Neural crest cell (in vitro differentiated cells): ENCODE measurements around the gene PDZRN4. TPM values are rescaled to one million over a fixed set of nuclear protein-coding genes. Genes with fewer than 3 reads are reported as not detected.
A peak's percentile ranks its signal among the peaks of the same experiment; 100 is the strongest.

Experiments
- DNase-seq: peaks from one replicate; pipeline ENCODE4 v3.0.0; 2021; ENCODE audit warnings: low read depth, mixed read lengths, low spot score
- H3K27ac Mint-ChIP-seq: one replicate; pipeline ENCODE4 v1.8.0; 2021; ENCODE audit warnings: mild to moderate bottlenecking, mixed read lengths; ENCODE audit not compliant: unreplicated experiment
- H3K27me3 Mint-ChIP-seq: 2 replicates; pipeline ENCODE4 v1.8.0; 2021; ENCODE audit warnings: low read depth, mild to moderate bottlenecking, mixed read lengths
- H3K36me3 Mint-ChIP-seq: 2 replicates; pipeline ENCODE4 v1.8.0; 2021; ENCODE audit warnings: low read depth, mild to moderate bottlenecking, mixed read lengths
- H3K4me1 Mint-ChIP-seq: 2 replicates; pipeline ENCODE4 v1.8.0; 2021; ENCODE audit warnings: mixed read lengths
- H3K4me3 Mint-ChIP-seq: one replicate; pipeline ENCODE4 v1.8.0; 2021; ENCODE audit warnings: mild to moderate bottlenecking, mixed read lengths
- H3K9me3 Mint-ChIP-seq: 2 replicates; pipeline ENCODE4 v1.8.0; 2021; ENCODE audit warnings: mixed read lengths
- CTCF ChIP-seq: fragments of 200-600 bp; sonication (generic); conservative IDR thresholded peaks from 2 replicates; pipeline ENCODE4 v1.5.0; 2021; ENCODE audit warnings: antibody characterized with exemption, mild to moderate bottlenecking
- total RNA-seq: library from RNA; stranded (reverse); gene quantifications from 2 replicates; pipeline ENCODE4 v1.2.1, GENCODE V29; 2021

The PDZRN4 gene
- total RNA-seq, 1 donor from 2014 or later = 2.5 TPM

- DNase-seq = no peak
- H3K4me1 Mint-ChIP-seq = peaks cover 6% of the 10 kb centered on the region
- no peak overlapping the region for H3K27ac Mint-ChIP-seq
Measured at GRCh38 chr12:41419131-41419893, 231.2 kb downstream of the PDZRN4 start.

GRCh38 chr12:41424651-41425050 lies 236.5 kb downstream of the PDZRN4 start:
- Mint-ChIP-seq H3K27me3 (no peaks in the 10 kb centered on the region), H3K36me3 (no peaks in the 10 kb centered on the region), H3K27ac (no peak overlapping the region), H3K4me1 (peaks cover 6% of the 10 kb centered on the region), H3K9me3 (peaks cover 2% of the 10 kb centered on the region), H3K4me3 (no peak overlapping the region)
- DNase-seq = no peak
- TF ChIP-seq CTCF = no peak

More at GRCh38 chr12:41419131-41419893, 231.2 kb downstream of the PDZRN4 start:
- TF ChIP-seq CTCF = no peak
- H3K4me3 Mint-ChIP-seq = no peak overlapping the region
- no peaks in the 10 kb centered on the region for H3K27me3 Mint-ChIP-seq
- H3K36me3 Mint-ChIP-seq = no peaks in the 10 kb centered on the region
- H3K9me3 Mint-ChIP-seq = peaks cover 2% of the 10 kb centered on the region

GRCh38 chr12:41433460-41433859 lies 245.3 kb downstream of the PDZRN4 start:
- H3K4me3 Mint-ChIP-seq = no peak overlapping the region
- DNase-seq = no peak
- H3K4me1 Mint-ChIP-seq = peaks cover 12% of the 10 kb centered on the region
- H3K9me3 Mint-ChIP-seq = no peaks in the 10 kb centered on the region
- no peaks in the 10 kb centered on the region for H3K36me3 Mint-ChIP-seq
- no peak overlapping the region for H3K27ac Mint-ChIP-seq
- no peak for TF ChIP-seq CTCF
- H3K27me3 Mint-ChIP-seq = no peaks in the 10 kb centered on the region

GRCh38 chr12:41436076-41436475 lies 248.0 kb downstream of the PDZRN4 start:
- Mint-ChIP-seq H3K27ac (no peak overlapping the region), H3K4me1 (peaks cover 22% of the 10 kb centered on the region), H3K27me3 (no peaks in the 10 kb centered on the region), H3K4me3 (no peak overlapping the region), H3K9me3 (no peaks in the 10 kb centered on the region), H3K36me3 (no peaks in the 10 kb centered on the region)
- no peak for DNase-seq
- TF ChIP-seq CTCF = no peak

GRCh38 chr12:41437563-41437962 lies 249.4 kb downstream of the PDZRN4 start:
- TF ChIP-seq CTCF = no peak
- no peaks in the 10 kb centered on the region for H3K36me3 Mint-ChIP-seq
- peaks cover 22% of the 10 kb centered on the region for H3K4me1 Mint-ChIP-seq
- H3K27ac Mint-ChIP-seq = no peak overlapping the region
- no peaks in the 10 kb centered on the region for H3K9me3 Mint-ChIP-seq
- H3K27me3 Mint-ChIP-seq = no peaks in the 10 kb centered on the region
- H3K4me3 Mint-ChIP-seq = peak overlapping the region; percentile 34
- no peak for DNase-seq
